ENCODE measurements around the gene TENM3.

Gene TENM3

GRCh38 chr4:182828360-182829025, 585.3 kb downstream of the TENM3 start:
- no peak for DNase-seq

- DNase-seq: no peak
These were observed 586.0 kb downstream of the TENM3 start for GRCh38 chr4:182829196-182829595.

GRCh38 chr4:182831376-182831775, 588.2 kb downstream of the TENM3 start:
- no peak for DNase-seq

- DNase-seq: no peak
These were observed 589.3 kb downstream of the TENM3 start for GRCh38 chr4:182832352-182833120.

- DNase-seq: no peak
These were observed 592.0 kb downstream of the TENM3 start for GRCh38 chr4:182835006-182835740.

GRCh38 chr4:182837831-182838230, 594.6 kb downstream of the TENM3 start:
- no peak for DNase-seq

- no peak for DNase-seq
These were observed 595.3 kb downstream of the TENM3 start for GRCh38 chr4:182838535-182838934.

- no peak for DNase-seq
These were observed 596.1 kb downstream of the TENM3 start for GRCh38 chr4:182839256-182839655.

GRCh38 chr4:182840108-182840507, 596.9 kb downstream of the TENM3 start:
- DNase-seq: no peak

- DNase-seq: no peak
These were observed 599.0 kb downstream of the TENM3 start for GRCh38 chr4:182842104-182842600.

GRCh38 chr4:182842759-182843390, 599.7 kb downstream of the TENM3 start:
- DNase-seq: no peak

GRCh38 chr4:182843808-182844325, 600.7 kb downstream of the TENM3 start:
- DNase-seq: no peak

- no peak for DNase-seq
These were observed 602.4 kb downstream of the TENM3 start for GRCh38 chr4:182845618-182846017.

- no peak for DNase-seq
These were observed 602.8 kb downstream of the TENM3 start for GRCh38 chr4:182846036-182846435.

GRCh38 chr4:182847576-182848450, 604.6 kb downstream of the TENM3 start:
- no peak for DNase-seq

- DNase-seq: no peak
These were observed 605.5 kb downstream of the TENM3 start for GRCh38 chr4:182848685-182849084.
